ENCODE results near the gene RAB32.

The RAB32 gene

DNA sequence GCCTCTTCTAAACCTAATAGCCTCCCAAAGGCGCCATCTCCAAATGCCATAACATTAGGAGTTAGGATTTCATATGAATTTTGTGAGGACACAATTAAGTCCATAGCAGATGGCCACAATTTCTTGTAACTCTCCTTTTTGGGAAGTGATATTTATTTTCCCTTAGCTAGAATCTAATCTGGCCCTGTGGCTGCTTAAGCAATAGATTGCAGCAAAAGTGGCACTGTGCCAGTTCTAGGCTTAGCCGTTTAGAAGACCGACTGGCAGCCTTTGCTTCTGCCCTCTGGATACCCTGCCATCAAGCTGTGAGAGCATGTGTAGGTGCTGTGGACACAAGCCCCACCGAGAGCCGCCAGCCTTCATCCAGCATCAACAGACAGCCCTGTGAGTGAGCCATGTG, 39.2 kb downstream of the RAB32 start:
- no peak overlapping the region for H3K27ac ChIP-seq
- TF ChIP-seq ZFX (IDR thresholded peaks at IDR 0.05; ENCODE audit: borderline replicate concordance): no peak
- TF ChIP-seq, protein P1, sequence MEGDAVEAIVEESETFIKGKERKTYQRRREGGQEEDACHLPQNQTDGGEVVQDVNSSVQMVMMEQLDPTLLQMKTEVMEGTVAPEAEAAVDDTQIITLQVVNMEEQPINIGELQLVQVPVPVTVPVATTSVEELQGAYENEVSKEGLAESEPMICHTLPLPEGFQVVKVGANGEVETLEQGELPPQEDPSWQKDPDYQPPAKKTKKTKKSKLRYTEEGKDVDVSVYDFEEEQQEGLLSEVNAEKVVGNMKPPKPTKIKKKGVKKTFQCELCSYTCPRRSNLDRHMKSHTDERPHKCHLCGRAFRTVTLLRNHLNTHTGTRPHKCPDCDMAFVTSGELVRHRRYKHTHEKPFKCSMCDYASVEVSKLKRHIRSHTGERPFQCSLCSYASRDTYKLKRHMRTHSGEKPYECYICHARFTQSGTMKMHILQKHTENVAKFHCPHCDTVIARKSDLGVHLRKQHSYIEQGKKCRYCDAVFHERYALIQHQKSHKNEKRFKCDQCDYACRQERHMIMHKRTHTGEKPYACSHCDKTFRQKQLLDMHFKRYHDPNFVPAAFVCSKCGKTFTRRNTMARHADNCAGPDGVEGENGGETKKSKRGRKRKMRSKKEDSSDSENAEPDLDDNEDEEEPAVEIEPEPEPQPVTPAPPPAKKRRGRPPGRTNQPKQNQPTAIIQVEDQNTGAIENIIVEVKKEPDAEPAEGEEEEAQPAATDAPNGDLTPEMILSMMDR (IDR thresholded peaks at IDR 0.05): no peak

DNA sequence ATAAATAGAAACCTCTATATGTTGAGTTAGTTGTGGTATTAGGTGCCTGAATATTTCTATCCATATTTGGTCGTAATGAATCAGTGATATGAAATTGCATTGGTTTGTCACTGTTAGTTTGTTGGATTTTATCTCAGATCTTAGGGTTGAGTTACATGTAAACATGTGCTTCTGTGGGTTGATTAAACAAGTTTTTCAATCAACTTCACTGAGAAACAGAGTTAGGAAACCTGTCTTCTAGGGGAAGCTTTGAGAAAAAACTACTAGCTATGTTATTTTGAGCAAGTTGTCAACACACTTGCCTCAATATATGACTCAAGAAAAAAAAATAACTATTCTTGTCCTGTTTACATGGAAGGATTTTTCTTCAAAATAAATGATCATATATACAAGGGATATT, 40.3 kb downstream of the RAB32 start:
- TF ChIP-seq ZFX (IDR thresholded peaks at IDR 0.05; ENCODE audit: borderline replicate concordance): no peak
- TF ChIP-seq, protein P1 (IDR thresholded peaks at IDR 0.05): no peak
- no peak overlapping the region for H3K27ac ChIP-seq

DNA sequence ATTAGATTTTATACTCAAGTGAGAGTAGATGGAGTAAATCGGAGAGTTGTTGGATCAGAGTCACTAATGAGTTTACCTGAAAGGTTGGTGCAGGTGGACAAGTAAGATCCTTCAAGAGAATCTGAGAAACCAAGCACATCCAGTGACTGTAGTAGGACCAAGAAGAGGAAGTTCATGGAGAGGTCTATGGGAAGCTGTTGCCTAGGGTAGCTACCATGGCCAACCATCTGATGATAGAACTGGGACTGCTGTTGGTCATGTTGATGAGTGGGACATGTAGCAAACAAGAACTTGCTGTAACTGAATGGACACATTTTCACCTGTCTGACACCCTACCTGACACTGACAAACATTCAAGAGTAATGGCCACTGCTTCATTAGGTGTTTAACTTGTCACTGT, 43.8 kb downstream of the RAB32 start:
- H3K27ac ChIP-seq: no peak overlapping the region
- TF ChIP-seq, protein P1 (IDR thresholded peaks at IDR 0.05): no peak
- TF ChIP-seq ZFX (IDR thresholded peaks at IDR 0.05; ENCODE audit: borderline replicate concordance): no peak

DNA sequence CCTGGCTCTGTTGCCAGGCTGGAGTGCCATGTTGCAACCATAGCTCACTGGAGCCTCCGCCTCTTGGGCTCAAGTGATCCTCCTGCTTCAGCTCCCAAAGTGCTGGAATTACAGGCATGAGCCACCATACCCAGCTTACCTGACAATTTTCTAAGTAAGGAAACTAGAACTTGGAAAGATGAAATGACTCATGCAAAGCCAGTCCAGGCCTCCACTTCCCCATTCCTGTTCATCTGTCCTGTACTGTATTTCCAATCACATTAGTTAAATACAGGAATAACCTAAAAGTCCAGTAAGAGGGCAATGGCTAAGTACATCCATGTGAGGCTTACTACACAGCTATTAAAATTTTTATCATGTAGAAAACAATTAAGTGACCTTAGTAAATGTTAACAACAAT, 46.9 kb downstream of the RAB32 start:
- H3K27ac ChIP-seq: no peak overlapping the region
- TF ChIP-seq, protein P1 (IDR thresholded peaks at IDR 0.05): no peak
- no peak for TF ChIP-seq ZFX (IDR thresholded peaks at IDR 0.05; ENCODE audit: borderline replicate concordance)

DNA sequence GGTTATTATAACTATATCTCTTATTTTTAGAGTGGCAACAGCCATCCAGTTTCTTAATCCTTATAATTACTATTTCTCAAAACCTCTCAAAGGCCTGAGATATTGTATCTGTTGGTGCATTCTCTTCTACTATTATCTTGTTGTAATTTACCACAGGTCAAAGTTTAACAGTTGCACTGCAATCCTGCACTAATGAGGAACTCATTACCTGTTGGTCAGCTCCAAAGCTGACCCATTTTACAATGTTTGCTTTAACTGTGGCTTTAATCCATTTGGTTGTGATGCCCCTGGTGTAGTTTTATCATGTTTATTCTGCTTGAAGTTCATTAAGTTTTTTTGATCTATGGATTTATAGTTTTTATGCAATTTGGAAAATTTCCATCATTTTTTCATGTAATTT, 48.8 kb downstream of the RAB32 start:
- TF ChIP-seq, protein P1 (IDR thresholded peaks at IDR 0.05): no peak
- no peak for TF ChIP-seq ZFX (IDR thresholded peaks at IDR 0.05; ENCODE audit: borderline replicate concordance)
- no peak overlapping the region for H3K27ac ChIP-seq

DNA sequence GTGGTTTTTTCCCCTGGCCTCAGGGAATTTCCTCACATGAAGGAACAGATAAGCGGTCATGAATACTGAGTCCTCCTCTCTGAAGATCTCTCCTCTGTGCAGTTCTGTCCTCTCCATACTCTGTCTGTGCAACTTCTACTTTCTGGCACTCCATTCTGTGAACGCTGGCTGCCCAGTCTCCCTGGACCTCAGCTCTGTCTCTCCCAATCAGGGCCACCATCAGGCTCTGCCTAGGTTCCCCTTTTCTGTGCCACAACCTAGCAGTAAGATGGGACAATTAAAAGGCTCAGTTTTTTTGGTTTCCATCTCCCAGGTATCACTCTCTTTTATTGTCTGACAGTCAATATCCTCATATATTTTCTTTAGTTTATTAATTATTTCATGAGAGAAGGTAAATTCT, 50.4 kb downstream of the RAB32 start:
- TF ChIP-seq, protein P1 (IDR thresholded peaks at IDR 0.05): no peak
- TF ChIP-seq ZFX (IDR thresholded peaks at IDR 0.05; ENCODE audit: borderline replicate concordance): no peak
- no peak overlapping the region for H3K27ac ChIP-seq

DNA sequence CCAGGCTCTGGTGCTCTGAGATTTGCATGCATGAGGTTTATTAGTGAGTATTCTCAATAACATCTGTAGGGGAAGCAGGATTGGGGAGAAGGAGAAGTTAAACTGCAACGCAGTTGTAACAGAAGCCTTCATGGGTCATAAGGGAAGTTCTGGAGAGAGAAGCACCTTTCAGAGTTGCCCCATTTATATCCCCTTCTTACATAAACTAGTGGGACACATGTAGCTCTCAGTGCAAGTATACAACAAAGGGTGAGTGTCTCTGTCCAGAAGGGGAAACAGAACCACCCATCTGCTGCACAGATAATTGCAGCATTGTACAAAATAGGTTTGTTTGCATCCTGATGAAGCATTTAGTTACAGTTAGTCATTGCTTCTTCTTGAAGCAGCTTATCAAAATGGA, 50.9 kb downstream of the RAB32 start:
- TF ChIP-seq ZFX (IDR thresholded peaks at IDR 0.05; ENCODE audit: borderline replicate concordance): no peak
- no peak overlapping the region for H3K27ac ChIP-seq

DNA sequence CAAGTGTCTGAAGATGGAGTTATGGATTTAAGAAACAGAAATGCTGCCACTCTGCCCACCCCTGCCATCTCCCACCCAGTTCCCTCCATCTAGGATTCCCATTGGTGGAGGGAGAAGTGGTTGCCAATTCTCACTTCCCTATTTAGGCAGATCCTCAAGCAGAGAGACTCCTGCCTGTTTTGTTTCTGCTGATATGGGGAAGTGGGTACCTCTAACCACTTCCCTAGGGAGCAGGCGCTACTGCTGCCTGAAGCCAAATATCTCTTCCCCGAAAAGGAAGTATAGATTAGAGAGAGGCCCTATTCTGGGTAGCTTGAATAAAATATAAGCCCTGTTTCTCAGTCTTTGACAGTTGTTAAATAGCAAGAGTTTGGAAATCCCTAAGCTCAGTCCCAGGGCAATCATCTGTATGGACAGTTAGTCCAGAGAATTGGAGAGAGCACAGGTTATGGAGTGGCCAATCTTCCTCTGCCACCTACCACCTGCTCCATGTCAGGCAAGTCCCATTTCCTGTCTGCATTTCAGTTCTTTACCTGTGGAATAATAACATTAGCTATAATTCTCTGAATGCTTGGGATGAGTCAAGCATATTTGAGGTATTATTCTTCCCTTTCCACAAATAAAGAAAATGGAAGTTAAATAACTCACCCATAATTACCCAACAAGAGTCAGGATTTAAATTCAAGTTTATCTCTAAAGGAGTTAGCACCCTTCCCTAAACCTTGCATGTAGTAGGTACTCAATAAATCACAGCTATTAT, 52.5 kb downstream of the RAB32 start:
- TF ChIP-seq, protein P1 (IDR thresholded peaks at IDR 0.05): no peak
- TF ChIP-seq ZFX (IDR thresholded peaks at IDR 0.05; ENCODE audit: borderline replicate concordance): no peak
- no peak overlapping the region for H3K27ac ChIP-seq

Data from 22Rv1 (cell line).